Tibial nerve (tissue), 4 donors: ENCODE measurements around the gene CAMTA1. TPM values are rescaled to one million over a fixed set of nuclear protein-coding genes. Genes with fewer than 3 reads are reported as not detected.

Experiments used
- DNase-seq, 2 donors: peaks; one replicate each; pipeline ENCODE4 v3.0.0-alpha.2; 2019; ENCODE audit warnings: low spot score in 2 of 2
- H3K27ac ChIP-seq, 4 donors: fragments of 200-600 bp; sonication (generic) in 3 of 4; one replicate each; pipeline ENCODE4 v1.5.1; 2017 to 2019; ENCODE audit warnings: mild to moderate bottlenecking in 1 of 4
- H3K27me3 ChIP-seq, 2 donors: fragments of 200-600 bp; sonication (generic) in 1 of 2; one replicate each; pipeline versions ENCODE4 v1.5.1 to v1.6.0; 2017 to 2019
- H3K36me3 ChIP-seq, 3 donors: fragments of 200-600 bp; sonication (generic); one replicate each; pipeline ENCODE4 v1.5.1; 2018 to 2019
- H3K4me1 ChIP-seq, 4 donors: fragments of 200-600 bp; sonication (generic) in 3 of 4; one replicate each; pipeline ENCODE4 v1.5.1; 2017 to 2019
- H3K4me3 ChIP-seq, 4 donors: fragments of 200-600 bp; sonication (generic) in 3 of 4; one replicate each; pipeline ENCODE4 v1.5.1; 2017 to 2019; ENCODE audit warnings: mild to moderate bottlenecking in 1 of 4, moderate library complexity in 1 of 4
- H3K9me3 ChIP-seq, 4 donors: fragments of 200-600 bp; sonication (generic) in 3 of 4; one replicate each; pipeline ENCODE4 v1.5.1; 2017 to 2019
- CTCF ChIP-seq, 5 experiments: fragments of 200-600 bp in 3 of 5; fragments of 450-650 bp in 2 of 5; sonication (generic) in 3 of 5; IDR thresholded peaks; one replicate each; pipeline ENCODE4 v1.5.1; 2016 to 2019; ENCODE audit warnings: antibody characterized with exemption in 5 of 5, mild to moderate bottlenecking in 3 of 5, moderate library complexity in 2 of 5
- EP300 ChIP-seq, 2 donors: sonication (generic); formaldehyde crosslinking; IDR thresholded peaks; one replicate each; pipeline ENCODE4 v1.6.1; 2017; ENCODE audit warnings: antibody characterized with exemption in 2 of 2, mild to moderate bottlenecking in 1 of 2
- POLR2A ChIP-seq, 2 donors: fragments of 450-650 bp; IDR thresholded peaks; one replicate each; pipeline ENCODE4 v1.6.1; 2017; ENCODE audit warnings: antibody characterized with exemption in 2 of 2, mild to moderate bottlenecking in 2 of 2, moderate library complexity in 2 of 2
- WGBS, 2 donors: methylation state at CpG; one replicate each; pipeline ENCODE4 v1.1.5; 2018; 5-methylcytosine and 5-hydroxymethylcytosine counted together
- total RNA-seq, 4 donors: library from RNA; depleted of rRNA; stranded (reverse); fragments of >200 nt; gene quantifications; one replicate each; pipeline ENCODE4 v1.1.0, GENCODE V29; 2016

The CAMTA1 gene
- total RNA-seq, 4 donors from 2014 or later: 41.8 to 104 (median 87.2) TPM

GRCh38 chr1:6913086-6913485 lies 127.8 kb downstream of the CAMTA1 start:
- WGBS, 2 donors: 76 to 83% methylated on average over 4 of the region's 5 CpGs
- peaks cover 0 to 14% of the 10 kb centered on the region in 2 donors for H3K27me3 ChIP-seq
- no peak for DNase-seq
- peak overlapping the region in 1 of 4 donors; percentile 52 for H3K27ac ChIP-seq
- peaks cover 0 to 9% (median 2%) of the 10 kb centered on the region in 4 donors for H3K4me1 ChIP-seq
- H3K36me3 ChIP-seq: no peaks in the 10 kb centered on the region
- no peak overlapping the region for H3K4me3 ChIP-seq
- H3K9me3 ChIP-seq: peaks cover 0 to 4% (median 0%) of the 10 kb centered on the region in 4 donors
- TF ChIP-seq POLR2A (IDR thresholded peaks at IDR 0.05) (no peak), EP300 (IDR thresholded peaks at IDR 0.05) (no peak), CTCF (IDR thresholded peaks at IDR 0.05) (no peak)

- no peak for TF ChIP-seq EP300 (IDR thresholded peaks at IDR 0.05)
- no peak for TF ChIP-seq POLR2A (IDR thresholded peaks at IDR 0.05)
- no peak for TF ChIP-seq CTCF (IDR thresholded peaks at IDR 0.05)
- H3K27me3 ChIP-seq: peaks cover 0 to 14% of the 10 kb centered on the region in 2 donors
- H3K36me3 ChIP-seq: no peaks in the 10 kb centered on the region
- no peak overlapping the region for H3K4me3 ChIP-seq
- peaks cover 0 to 9% (median 2%) of the 10 kb centered on the region in 4 donors for H3K4me1 ChIP-seq
- no peak for DNase-seq
- H3K27ac ChIP-seq: no peak overlapping the region
- WGBS, 2 donors: 66 to 69% methylated on average over 9 of the region's 9 CpGs
- peaks cover 0 to 4% (median 0%) of the 10 kb centered on the region in 4 donors for H3K9me3 ChIP-seq
Measured at GRCh38 chr1:6914706-6915105, 129.5 kb downstream of the CAMTA1 start.

- Histone ChIP-seq H3K36me3 (no peaks in the 10 kb centered on the region), H3K27ac (no peak overlapping the region), H3K4me1 (peaks cover 0 to 9% (median 2%) of the 10 kb centered on the region in 4 donors), H3K4me3 (no peak overlapping the region), H3K9me3 (peaks cover 0 to 8% (median 0%) of the 10 kb centered on the region in 4 donors), H3K27me3 (peaks cover 0 to 11% of the 10 kb centered on the region in 2 donors)
- no peak for DNase-seq
- no peak for TF ChIP-seq EP300 (IDR thresholded peaks at IDR 0.05)
- TF ChIP-seq POLR2A (IDR thresholded peaks at IDR 0.05): no peak
- TF ChIP-seq CTCF (IDR thresholded peaks at IDR 0.05): no peak
- 75 to 86% methylated on average over 16 to 17 of the region's 17 CpGs for WGBS, 2 donors
Measured at GRCh38 chr1:6915999-6916565, 130.8 kb downstream of the CAMTA1 start.

DNA sequence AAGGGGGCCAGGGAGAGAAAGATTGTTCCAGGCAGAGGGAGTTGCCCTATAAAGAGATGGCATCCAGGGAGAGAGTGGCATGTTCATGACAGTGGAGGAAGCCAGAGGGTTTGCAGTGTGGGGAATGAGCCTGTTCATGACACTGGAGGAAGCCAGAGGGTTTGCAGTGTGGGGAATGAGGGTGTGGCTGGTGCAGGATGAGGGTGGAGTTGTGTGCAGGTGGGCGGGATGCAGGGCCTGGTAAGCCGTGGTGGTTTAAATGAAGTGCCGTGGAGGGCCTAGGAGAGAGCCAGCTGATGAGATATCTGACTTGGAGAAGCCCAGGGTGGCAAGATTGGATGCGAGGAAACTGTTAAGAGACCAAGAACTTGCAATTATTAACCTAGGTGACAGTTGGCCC lies 131.8 kb downstream of the CAMTA1 start:
- no peak overlapping the region for H3K27ac ChIP-seq
- no peak for DNase-seq
- H3K4me1 ChIP-seq: peaks cover 0 to 5% (median 2%) of the 10 kb centered on the region in 4 donors
- peaks cover 0 to 11% of the 10 kb centered on the region in 2 donors for H3K27me3 ChIP-seq
- no peak for TF ChIP-seq POLR2A (IDR thresholded peaks at IDR 0.05)
- no peak for TF ChIP-seq CTCF (IDR thresholded peaks at IDR 0.05)
- TF ChIP-seq EP300 (IDR thresholded peaks at IDR 0.05): no peak
- H3K36me3 ChIP-seq: no peaks in the 10 kb centered on the region
- H3K9me3 ChIP-seq: peaks cover 0 to 8% (median 0%) of the 10 kb centered on the region in 4 donors
- H3K4me3 ChIP-seq: no peak overlapping the region
- 84 to 87% methylated on average over 4 of the region's 4 CpGs for WGBS, 2 donors

- Histone ChIP-seq H3K4me3 (no peak overlapping the region), H3K4me1 (peaks cover 0 to 11% (median 4%) of the 10 kb centered on the region in 4 donors), H3K36me3 (no peaks in the 10 kb centered on the region), H3K27ac (no peak overlapping the region), H3K9me3 (peaks cover 0 to 6% (median 0%) of the 10 kb centered on the region in 4 donors), H3K27me3 (peaks cover 0 to 4% of the 10 kb centered on the region in 2 donors)
- WGBS, 2 donors: 79 to 83% methylated on average over 13 of the region's 13 CpGs
- TF ChIP-seq CTCF (IDR thresholded peaks at IDR 0.05) (no peak), EP300 (IDR thresholded peaks at IDR 0.05) (no peak), POLR2A (IDR thresholded peaks at IDR 0.05) (no peak)
- no peak for DNase-seq
Measured at GRCh38 chr1:6918186-6918924, 133.1 kb downstream of the CAMTA1 start.
